ENCODE measurements around the gene PDE1A. TPM values are rescaled to one million over a fixed set of nuclear protein-coding genes. Genes with fewer than 3 reads are reported as not detected.

PDE1A gene
- polyA plus RNA-seq, 6 donors from 2014 or later: 0.50 to 0.58 TPM; not detected in 4

DNA sequence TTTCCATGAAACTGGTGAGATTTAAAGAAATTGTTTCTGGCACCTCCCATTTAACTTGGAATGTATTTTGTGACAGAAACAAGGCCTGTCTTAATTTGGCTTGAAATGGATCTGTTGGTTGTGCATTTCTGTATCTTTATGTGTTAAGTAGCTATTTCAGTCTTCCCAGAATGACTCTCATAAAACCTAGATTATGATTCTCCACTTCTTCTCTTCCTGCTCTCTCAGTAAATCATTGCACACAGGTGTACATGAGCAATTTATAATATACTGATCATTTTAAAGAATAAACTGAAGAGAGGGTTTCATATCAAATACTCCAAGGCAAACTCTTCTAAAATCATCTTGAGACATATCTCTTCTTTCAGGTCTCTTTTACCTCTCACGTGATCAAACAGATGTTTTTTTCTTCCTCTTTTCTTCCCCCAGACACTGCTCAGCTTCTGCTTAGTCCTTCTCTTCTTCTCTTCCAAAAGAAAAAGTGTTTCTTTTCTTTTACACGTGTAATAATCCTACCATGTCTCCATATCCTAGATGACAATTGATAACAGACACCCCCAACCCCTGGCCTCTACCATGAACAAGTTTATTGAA lies 329.2 kb downstream of the PDE1A start:
- H3K4me1 Mint-ChIP-seq: peaks cover 0 to 8% (median 0%) of the 10 kb centered on the region in 3 donors
- peak in 1 of 2 donors; percentile 27 for ATAC-seq (ENCODE audit: low read depth in 2 of 2)
- no peak overlapping the region for H3K4me3 Mint-ChIP-seq
- peaks cover 0 to 8% (median 5%) of the 10 kb centered on the region in 3 donors for H3K27me3 Mint-ChIP-seq
- H3K9me3 Mint-ChIP-seq: peaks cover 0 to 8% (median 6%) of the 10 kb centered on the region in 7 donors
- no peak overlapping the region for H3K27ac Mint-ChIP-seq
- H3K36me3 Mint-ChIP-seq: no peaks in the 10 kb centered on the region
- no peak for DNase-seq

GRCh38 chr2:182090486-182090885 lies 336.4 kb downstream of the PDE1A start:
- Mint-ChIP-seq H3K4me3 (no peak overlapping the region), H3K36me3 (no peaks in the 10 kb centered on the region), H3K27ac (no peak overlapping the region), H3K9me3 (peaks cover 2 to 10% (median 6%) of the 10 kb centered on the region in 7 donors), H3K27me3 (peaks cover 0 to 15% (median 14%) of the 10 kb centered on the region in 3 donors), H3K4me1 (no peaks in the 10 kb centered on the region)
- DNase-seq (no peak), ATAC-seq (ENCODE audit: low read depth in 2 of 2) (no peak)

Data from naive B cell (primary cell).